Loucy (cell line): ENCODE measurements around the gene EFEMP1.

Experiments
- H2AFZ ChIP-seq: fragments of 200-600 bp; sonication (generic); 2 replicates; pipeline ENCODE4 v1.6.0; 2016; ENCODE audit warnings: antibody characterized with exemption, mild to moderate bottlenecking, low read length, moderate library complexity
- H3F3A ChIP-seq: fragments of 200-600 bp; 2 replicates; pipeline ENCODE4 v1.6.0; 2016; ENCODE audit warnings: antibody characterized with exemption, low read depth, mild to moderate bottlenecking
- H3K27me3 ChIP-seq: fragments of 200-600 bp; sonication (generic); 2 replicates; pipeline ENCODE4 v1.6.1; 2014; ENCODE audit warnings: low read length, mild to moderate bottlenecking; ENCODE audit not compliant: insufficient read depth, poor library complexity, severe bottlenecking
- H3K36me3 ChIP-seq: fragments of 200-600 bp; sonication (generic); 2 replicates; pipeline ENCODE4 v1.6.1; 2016; ENCODE audit warnings: low read length; ENCODE audit not compliant: insufficient read depth
- H3K4me1 ChIP-seq: fragments of 200-600 bp; sonication (generic); 2 replicates; pipeline ENCODE4 v1.5.1; 2014; ENCODE audit warnings: low read length, mild to moderate bottlenecking; ENCODE audit not compliant: insufficient read depth, poor library complexity, severe bottlenecking
- H3K4me2 ChIP-seq: fragments of 200-600 bp; sonication (generic); 2 replicates; pipeline ENCODE4 v1.6.0; 2014; ENCODE audit warnings: antibody characterized with exemption, low read length, low read depth, mild to moderate bottlenecking; ENCODE audit not compliant: poor library complexity, severe bottlenecking
- H3K4me3 ChIP-seq: fragments of 200-600 bp; sonication (generic); 2 replicates; pipeline ENCODE4 v1.5.1; 2014; ENCODE audit warnings: low read length, mild to moderate bottlenecking, mixed read lengths; ENCODE audit not compliant: poor library complexity, severe bottlenecking
- H3K79me2 ChIP-seq: fragments of 200-600 bp; sonication (generic); 2 replicates; pipeline ENCODE4 v1.6.1; 2014; ENCODE audit warnings: low read length; ENCODE audit not compliant: insufficient read depth
- H3K9ac ChIP-seq: fragments of 200-600 bp; sonication (generic); 2 replicates; pipeline ENCODE4 v1.6.0; 2014; ENCODE audit warnings: mild to moderate bottlenecking, low read depth, low read length, moderate library complexity; ENCODE audit not compliant: poor library complexity, severe bottlenecking
- H3K9me2 ChIP-seq: fragments of 200-600 bp; sonication (generic); replicated peaks from 2 replicates; pipeline ENCODE4 v1.6.1; 2016; ENCODE audit warnings: low read depth, low read length, mixed read lengths
- H3K9me3 ChIP-seq: fragments of 200-600 bp; sonication (generic); 2 replicates; pipeline ENCODE4 v1.6.1; 2014; ENCODE audit warnings: mild to moderate bottlenecking, antibody characterized with exemption, low read length, low read depth; ENCODE audit not compliant: insufficient read depth
- H4K20me1 ChIP-seq: fragments of 200-600 bp; sonication (generic); 2 replicates; pipeline ENCODE4 v1.6.0; 2014; ENCODE audit warnings: antibody characterized with exemption, low read length, mild to moderate bottlenecking; ENCODE audit not compliant: insufficient read depth, poor library complexity, severe bottlenecking
- CTCF ChIP-seq: fragments of 200-600 bp; sonication (generic); conservative IDR thresholded peaks from 2 replicates; pipeline ENCODE4 v1.5.1; 2014; ENCODE audit warnings: mild to moderate bottlenecking, antibody characterized with exemption, low read length
- EZH2phosphoT487 ChIP-seq: fragments of 200-600 bp; IDR thresholded peaks from 2 replicates; pipeline ENCODE4 v1.6.1; 2018; ENCODE audit warnings: antibody characterized with exemption, mild to moderate bottlenecking, moderate library complexity, borderline replicate concordance

Gene EFEMP1

GRCh38 chr2:55865096-55865835 is 58.3 kb downstream of the EFEMP1 start:
- H3K9me3 ChIP-seq, result no peaks in the 10 kb centered on the region
- H3K27me3 ChIP-seq, result no peaks in the 10 kb centered on the region
- H3F3A ChIP-seq, result no peaks in the 10 kb centered on the region
- TF ChIP-seq CTCF, result no peak
- no peak for TF ChIP-seq EZH2phosphoT487
- H3K36me3 ChIP-seq, result no peaks in the 10 kb centered on the region
- H2AFZ ChIP-seq, result 0 out of 2 replicates have a peak overlapping the region, but pooled peaks have one; percentile 21
- no peak overlapping the region for H3K4me2 ChIP-seq
- H3K4me3 ChIP-seq, result no peak overlapping the region
- no peaks in the 10 kb centered on the region for H3K79me2 ChIP-seq
- H3K4me1 ChIP-seq, result no peaks in the 10 kb centered on the region
- no peak overlapping the region for H3K9ac ChIP-seq
- H4K20me1 ChIP-seq, result no peaks in the 10 kb centered on the region
- H3K9me2 ChIP-seq, result no peaks in the 10 kb centered on the region

GRCh38 chr2:55864351-55865084 is 59.1 kb downstream of the EFEMP1 start:
- no peaks in the 10 kb centered on the region for H3K79me2 ChIP-seq

GRCh38 chr2:55862673-55863390 is 60.8 kb downstream of the EFEMP1 start:
- H3K4me1 ChIP-seq, result no peaks in the 10 kb centered on the region
- TF ChIP-seq EZH2phosphoT487, result no peak
- TF ChIP-seq CTCF, result no peak
- H3K9me2 ChIP-seq, result no peaks in the 10 kb centered on the region
- H3K4me2 ChIP-seq, result no peak overlapping the region
- no peak overlapping the region for H3K4me3 ChIP-seq
- H3K9me3 ChIP-seq, result no peaks in the 10 kb centered on the region
- H3K27me3 ChIP-seq, result no peaks in the 10 kb centered on the region
- no peaks in the 10 kb centered on the region for H4K20me1 ChIP-seq
- no peak overlapping the region for H2AFZ ChIP-seq
- no peaks in the 10 kb centered on the region for H3F3A ChIP-seq
- no peaks in the 10 kb centered on the region for H3K79me2 ChIP-seq
- no peaks in the 10 kb centered on the region for H3K36me3 ChIP-seq
- no peak overlapping the region for H3K9ac ChIP-seq

More at GRCh38 chr2:55864351-55865084, 59.1 kb downstream of the EFEMP1 start:
- Histone ChIP-seq H3K4me1 (no peaks in the 10 kb centered on the region), H3F3A (no peaks in the 10 kb centered on the region), H3K9me2 (no peaks in the 10 kb centered on the region), H4K20me1 (no peaks in the 10 kb centered on the region), H3K36me3 (no peaks in the 10 kb centered on the region), H3K27me3 (no peaks in the 10 kb centered on the region), H3K4me3 (no peak overlapping the region), H3K9ac (no peak overlapping the region), H3K9me3 (no peaks in the 10 kb centered on the region), H3K4me2 (no peak overlapping the region), H2AFZ (no peak overlapping the region)
- no peak for TF ChIP-seq EZH2phosphoT487
- no peak for TF ChIP-seq CTCF
